ENCODE data around the gene AFG3L2. TPM values are rescaled to one million over a fixed set of nuclear protein-coding genes. Genes with fewer than 3 reads are reported as not detected.

Gene AFG3L2
- total RNA-seq, 6 experiments from 2014 or later = 30.2 to 47.7 (median 36.3) TPM

- DNase-seq (no peak), ATAC-seq (no peak)
- H3K27ac ChIP-seq = no peak overlapping the region
- no peak overlapping the region for H3K4me3 ChIP-seq
- intact Hi-C loops (cut with DNase I) = no loop called here
- H3K36me3 ChIP-seq = peaks cover 0 to 14% (median 4%) of the 10 kb centered on the region in 4 donors
- TF ChIP-seq POLR2A (IDR thresholded peaks at IDR 0.05) (no peak), CTCF (IDR thresholded peaks at IDR 0.05) (no peak)
- H3K4me1 ChIP-seq = peaks cover 0 to 20% (median 4%) of the 10 kb centered on the region in 4 donors
- WGBS (ENCODE audit: insufficient coverage, low coverage, low lambda C conversion rate, missing lambda C conversion rate) = 85% methylated on average over 4 of the region's 4 CpGs
- no peaks in the 10 kb centered on the region for H3K9me3 ChIP-seq
- no peaks in the 10 kb centered on the region for H3K27me3 ChIP-seq
These were observed 3.8 kb downstream of the AFG3L2 start for GRCh38 chr18:12373116-12373770.

DNA sequence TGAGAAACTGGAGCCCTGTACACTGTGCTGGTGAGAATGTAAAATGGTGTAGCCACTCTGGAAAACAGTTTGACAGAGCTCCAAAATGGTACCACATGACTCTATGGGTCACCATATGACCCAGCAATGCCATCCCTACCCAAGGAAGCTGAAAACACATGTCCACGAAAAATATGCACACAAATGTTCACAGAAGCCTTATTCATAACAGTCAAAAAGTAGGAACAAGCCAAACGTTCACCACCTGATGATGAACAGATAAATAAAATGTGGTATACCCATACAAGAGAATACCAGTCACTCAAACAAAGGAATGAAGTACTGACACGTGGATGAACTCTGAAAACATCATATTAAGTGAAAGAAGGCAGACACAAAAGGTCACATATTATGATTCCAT, 4.6 kb downstream of the AFG3L2 start:
- Histone ChIP-seq H3K9me3 (no peaks in the 10 kb centered on the region), H3K27me3 (no peaks in the 10 kb centered on the region), H3K27ac (no peak overlapping the region), H3K4me3 (no peak overlapping the region), H3K4me1 (peaks cover 0 to 20% (median 4%) of the 10 kb centered on the region in 4 donors), H3K36me3 (peaks cover 0 to 15% (median 6%) of the 10 kb centered on the region in 4 donors)
- intact Hi-C loops (cut with DNase I) = no loop called here
- no peak for TF ChIP-seq CTCF (IDR thresholded peaks at IDR 0.05)
- no peak for TF ChIP-seq POLR2A (IDR thresholded peaks at IDR 0.05)
- WGBS (ENCODE audit: insufficient coverage, low coverage, low lambda C conversion rate, missing lambda C conversion rate) = 70% methylated on average over 3 of the region's 3 CpGs
- ATAC-seq (no peak), DNase-seq (no peak)

DNA sequence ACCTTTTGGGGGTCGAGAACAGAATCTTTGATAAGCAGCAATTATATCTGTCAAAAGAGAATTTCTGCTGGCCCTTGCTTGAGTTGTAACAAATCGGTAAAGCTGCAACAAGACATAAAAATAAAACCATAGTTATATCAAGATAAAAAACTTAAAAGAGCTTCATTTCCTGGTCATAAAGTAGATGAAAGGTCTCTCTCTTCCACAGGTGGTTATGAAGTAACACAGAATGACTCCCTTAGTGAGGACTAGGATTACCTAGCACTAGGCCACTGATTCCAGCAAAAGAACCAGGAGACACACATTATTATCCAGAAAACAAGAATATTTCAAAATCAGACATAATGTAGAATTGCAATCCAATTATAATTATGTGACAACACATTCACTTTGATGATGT, 5.4 kb downstream of the AFG3L2 start:
- H3K27ac ChIP-seq = no peak overlapping the region
- peaks cover 0 to 23% (median 8%) of the 10 kb centered on the region in 4 donors for H3K36me3 ChIP-seq
- no peaks in the 10 kb centered on the region for H3K9me3 ChIP-seq
- H3K4me3 ChIP-seq = no peak overlapping the region
- ATAC-seq = no peak
- H3K27me3 ChIP-seq = no peaks in the 10 kb centered on the region
- H3K4me1 ChIP-seq = peaks cover 0 to 20% (median 4%) of the 10 kb centered on the region in 4 donors
- TF ChIP-seq CTCF (IDR thresholded peaks at IDR 0.05) (no peak), POLR2A (IDR thresholded peaks at IDR 0.05) (no peak)
- DNase-seq = no peak
- intact Hi-C loops (cut with DNase I) = no loop called here
- WGBS (ENCODE audit: insufficient coverage, low coverage, low lambda C conversion rate, missing lambda C conversion rate) = 79% methylated on average over 2 of the region's 2 CpGs

GRCh38 chr18:12369211-12369610, 7.8 kb downstream of the AFG3L2 start:
- WGBS (ENCODE audit: insufficient coverage, low coverage, low lambda C conversion rate, missing lambda C conversion rate) = 89% methylated on average over 6 of the region's 7 CpGs
- intact Hi-C loops (cut with DNase I) = no loop called here
- H3K4me3 ChIP-seq = no peak overlapping the region
- TF ChIP-seq POLR2A (IDR thresholded peaks at IDR 0.05) (no peak), CTCF (IDR thresholded peaks at IDR 0.05) (no peak)
- no peak for ATAC-seq
- H3K27me3 ChIP-seq = no peaks in the 10 kb centered on the region
- H3K9me3 ChIP-seq = no peaks in the 10 kb centered on the region
- H3K4me1 ChIP-seq = peaks cover 0 to 11% (median 0%) of the 10 kb centered on the region in 4 donors
- peaks cover 0 to 34% (median 18%) of the 10 kb centered on the region in 4 donors for H3K36me3 ChIP-seq
- DNase-seq = no peak
- no peak overlapping the region for H3K27ac ChIP-seq

All from right lobe of liver (tissue), 6 donors.